Cerebellar cortex (tissue), 1 donor: ENCODE results near the gene NCBP1.
A peak's percentile ranks its signal among the peaks of the same experiment; 100 is the strongest.

ENCODE experiments used
- DNase-seq: peaks from one replicate; pipeline ENCODE4 v3.0.0-alpha.2; 2015; ENCODE audit warnings: low spot score

NCBP1 gene

GRCh38 chr9:97623946-97624345 is 9.7 kb upstream of the NCBP1 start:
- no peak for DNase-seq

- no peak for DNase-seq
These were observed 8.0 kb upstream of the NCBP1 start for GRCh38 chr9:97625620-97626019.

- DNase-seq, result no peak
These were observed 6.0 kb upstream of the NCBP1 start for GRCh38 chr9:97627624-97628023.

- no peak for DNase-seq
These were observed 5.0 kb upstream of the NCBP1 start for GRCh38 chr9:97628668-97629067.

- no peak for DNase-seq
These were observed 4.5 kb upstream of the NCBP1 start for GRCh38 chr9:97629156-97629555.

GRCh38 chr9:97630591-97630990 is 3.0 kb upstream of the NCBP1 start:
- DNase-seq, result no peak

GRCh38 chr9:97632248-97632984 is 1.2 kb upstream of the NCBP1 start:
- peak; percentile 76 for DNase-seq

GRCh38 chr9:97633859-97634490 is 354 bp downstream of the NCBP1 start:
- no peak for DNase-seq

GRCh38 chr9:97635026-97635425 is 1.4 kb downstream of the NCBP1 start:
- DNase-seq, result no peak

GRCh38 chr9:97636903-97637302 is 3.3 kb downstream of the NCBP1 start:
- no peak for DNase-seq

GRCh38 chr9:97638666-97639065 is 5.0 kb downstream of the NCBP1 start:
- no peak for DNase-seq

- no peak for DNase-seq
These were observed 6.7 kb downstream of the NCBP1 start for GRCh38 chr9:97640325-97640724.

GRCh38 chr9:97645720-97646119 is 12.1 kb downstream of the NCBP1 start:
- no peak for DNase-seq

GRCh38 chr9:97647996-97648395 is 14.4 kb downstream of the NCBP1 start:
- DNase-seq, result no peak

- DNase-seq, result no peak
These were observed 18.0 kb downstream of the NCBP1 start for GRCh38 chr9:97651646-97652045.

- DNase-seq, result no peak
These were observed 25.1 kb downstream of the NCBP1 start for GRCh38 chr9:97658707-97659106.

- DNase-seq, result no peak
These were observed 26.1 kb downstream of the NCBP1 start for GRCh38 chr9:97659771-97660170.

GRCh38 chr9:97660340-97660739 is 26.7 kb downstream of the NCBP1 start:
- no peak for DNase-seq

- no peak for DNase-seq
These were observed 27.2 kb downstream of the NCBP1 start for GRCh38 chr9:97660847-97661246.

GRCh38 chr9:97665742-97666141 is 32.1 kb downstream of the NCBP1 start:
- no peak for DNase-seq

- DNase-seq, result no peak
These were observed 33.5 kb downstream of the NCBP1 start for GRCh38 chr9:97666907-97667686.

- DNase-seq, result no peak
These were observed 34.9 kb downstream of the NCBP1 start for GRCh38 chr9:97668485-97668884.

- DNase-seq, result no peak
These were observed 37.0 kb downstream of the NCBP1 start for GRCh38 chr9:97670586-97670985.
